ENCODE measurements around the gene SUN1.

DNA sequence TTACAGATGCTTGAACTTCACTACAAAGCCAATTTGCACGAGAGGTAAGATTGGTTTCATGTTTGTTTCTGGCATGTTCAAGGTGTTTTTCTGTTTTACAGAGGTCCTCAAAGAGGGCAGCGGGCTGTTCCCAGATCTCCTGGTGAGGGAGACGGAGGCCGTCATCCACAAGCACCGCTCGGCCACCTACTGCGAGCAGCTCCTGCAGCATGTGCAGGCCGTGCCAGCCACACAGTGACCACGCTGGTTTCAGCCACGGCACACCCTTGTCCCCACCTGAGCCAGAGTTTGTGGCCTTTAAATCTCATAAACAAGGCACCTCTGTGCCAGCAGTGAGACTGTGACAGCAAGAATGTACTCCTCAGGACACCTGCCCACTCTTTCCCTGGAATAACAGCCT lies 46.9 kb upstream of the SUN1 start:
- TF ChIP-seq, protein P1, sequence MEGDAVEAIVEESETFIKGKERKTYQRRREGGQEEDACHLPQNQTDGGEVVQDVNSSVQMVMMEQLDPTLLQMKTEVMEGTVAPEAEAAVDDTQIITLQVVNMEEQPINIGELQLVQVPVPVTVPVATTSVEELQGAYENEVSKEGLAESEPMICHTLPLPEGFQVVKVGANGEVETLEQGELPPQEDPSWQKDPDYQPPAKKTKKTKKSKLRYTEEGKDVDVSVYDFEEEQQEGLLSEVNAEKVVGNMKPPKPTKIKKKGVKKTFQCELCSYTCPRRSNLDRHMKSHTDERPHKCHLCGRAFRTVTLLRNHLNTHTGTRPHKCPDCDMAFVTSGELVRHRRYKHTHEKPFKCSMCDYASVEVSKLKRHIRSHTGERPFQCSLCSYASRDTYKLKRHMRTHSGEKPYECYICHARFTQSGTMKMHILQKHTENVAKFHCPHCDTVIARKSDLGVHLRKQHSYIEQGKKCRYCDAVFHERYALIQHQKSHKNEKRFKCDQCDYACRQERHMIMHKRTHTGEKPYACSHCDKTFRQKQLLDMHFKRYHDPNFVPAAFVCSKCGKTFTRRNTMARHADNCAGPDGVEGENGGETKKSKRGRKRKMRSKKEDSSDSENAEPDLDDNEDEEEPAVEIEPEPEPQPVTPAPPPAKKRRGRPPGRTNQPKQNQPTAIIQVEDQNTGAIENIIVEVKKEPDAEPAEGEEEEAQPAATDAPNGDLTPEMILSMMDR (IDR thresholded peaks at IDR 0.05 in 2 of 3, conservative IDR thresholded peaks at IDR 0.05 in 1 of 3; ENCODE audit: borderline replicate concordance in 1 of 3, insufficient read depth in 1 of 3, low read depth in 2 of 3, low read length in 2 of 3): no peak
- TF ChIP-seq, protein P2, sequence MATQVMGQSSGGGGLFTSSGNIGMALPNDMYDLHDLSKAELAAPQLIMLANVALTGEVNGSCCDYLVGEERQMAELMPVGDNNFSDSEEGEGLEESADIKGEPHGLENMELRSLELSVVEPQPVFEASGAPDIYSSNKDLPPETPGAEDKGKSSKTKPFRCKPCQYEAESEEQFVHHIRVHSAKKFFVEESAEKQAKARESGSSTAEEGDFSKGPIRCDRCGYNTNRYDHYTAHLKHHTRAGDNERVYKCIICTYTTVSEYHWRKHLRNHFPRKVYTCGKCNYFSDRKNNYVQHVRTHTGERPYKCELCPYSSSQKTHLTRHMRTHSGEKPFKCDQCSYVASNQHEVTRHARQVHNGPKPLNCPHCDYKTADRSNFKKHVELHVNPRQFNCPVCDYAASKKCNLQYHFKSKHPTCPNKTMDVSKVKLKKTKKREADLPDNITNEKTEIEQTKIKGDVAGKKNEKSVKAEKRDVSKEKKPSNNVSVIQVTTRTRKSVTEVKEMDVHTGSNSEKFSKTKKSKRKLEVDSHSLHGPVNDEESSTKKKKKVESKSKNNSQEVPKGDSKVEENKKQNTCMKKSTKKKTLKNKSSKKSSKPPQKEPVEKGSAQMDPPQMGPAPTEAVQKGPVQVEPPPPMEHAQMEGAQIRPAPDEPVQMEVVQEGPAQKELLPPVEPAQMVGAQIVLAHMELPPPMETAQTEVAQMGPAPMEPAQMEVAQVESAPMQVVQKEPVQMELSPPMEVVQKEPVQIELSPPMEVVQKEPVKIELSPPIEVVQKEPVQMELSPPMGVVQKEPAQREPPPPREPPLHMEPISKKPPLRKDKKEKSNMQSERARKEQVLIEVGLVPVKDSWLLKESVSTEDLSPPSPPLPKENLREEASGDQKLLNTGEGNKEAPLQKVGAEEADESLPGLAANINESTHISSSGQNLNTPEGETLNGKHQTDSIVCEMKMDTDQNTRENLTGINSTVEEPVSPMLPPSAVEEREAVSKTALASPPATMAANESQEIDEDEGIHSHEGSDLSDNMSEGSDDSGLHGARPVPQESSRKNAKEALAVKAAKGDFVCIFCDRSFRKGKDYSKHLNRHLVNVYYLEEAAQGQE (IDR thresholded peaks at IDR 0.05; ENCODE audit: low read depth): no peak
- TF ChIP-seq SIN3A (IDR thresholded peaks at IDR 0.05; ENCODE audit: low read depth): no peak
- no peak for TF ChIP-seq POLR2A (IDR thresholded peaks at IDR 0.05; ENCODE audit: borderline replicate concordance, extremely low read depth, insufficient read depth, insufficient read length)
- no peak for TF ChIP-seq CEBPB (IDR thresholded peaks at IDR 0.05; ENCODE audit: low read depth)
- no peak for TF ChIP-seq EZH2 (IDR thresholded peaks at IDR 0.05)
- TF ChIP-seq, protein P3, sequence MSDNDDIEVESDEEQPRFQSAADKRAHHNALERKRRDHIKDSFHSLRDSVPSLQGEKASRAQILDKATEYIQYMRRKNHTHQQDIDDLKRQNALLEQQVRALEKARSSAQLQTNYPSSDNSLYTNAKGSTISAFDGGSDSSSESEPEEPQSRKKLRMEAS (IDR thresholded peaks at IDR 0.05): no peak
- TF ChIP-seq POLR2AphosphoS5 (IDR thresholded peaks at IDR 0.05; ENCODE audit: low read depth, low read length): no peak
- no peak for TF ChIP-seq YY1 (IDR thresholded peaks at IDR 0.05; ENCODE audit: extremely low read depth, insufficient replicate concordance, low read depth, low read length)
- no peak for TF ChIP-seq ELF1 (IDR thresholded peaks at IDR 0.05; ENCODE audit: borderline replicate concordance, low read depth)
